Choroid plexus epithelial cell (primary cell): ENCODE results near the gene IMP4.

Experiments used
- DNase-seq: peaks from one replicate; pipeline ENCODE4 v3.0.0-alpha.2; 2010; ENCODE audit warnings: low read depth
- H3K4me3 ChIP-seq: 2 replicates; pipeline ENCODE4 v1.5.1; 2011; ENCODE audit warnings: low read depth, mild to moderate bottlenecking, control low read depth, low read length, moderate library complexity
- TF ChIP-seq, protein P1 (sequence below): conservative IDR thresholded peaks from 2 replicates; pipeline ENCODE4 v1.5.1; 2011; ENCODE audit warnings: low read depth, mild to moderate bottlenecking, control low read depth, inconsistent platforms, low read length, moderate library complexity

IMP4 gene

DNA sequence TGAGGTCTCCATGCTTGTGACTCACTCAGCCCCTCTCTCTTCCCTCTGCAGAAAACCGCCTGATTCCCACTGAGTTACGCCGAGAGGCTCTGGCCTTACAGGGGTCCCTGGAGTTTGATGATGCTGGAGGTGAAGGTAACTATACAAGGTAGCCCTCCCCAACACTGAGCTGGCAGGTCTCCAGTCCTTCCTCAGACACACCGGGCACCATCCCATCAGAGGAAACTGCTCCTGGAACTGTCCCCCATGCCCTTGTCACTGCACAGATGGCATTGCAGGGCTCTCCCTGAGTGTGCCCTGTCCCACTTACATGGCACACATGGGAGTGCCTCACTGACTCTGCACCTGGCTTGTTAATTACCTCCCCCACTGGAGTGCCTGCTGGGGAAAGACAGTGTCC is 1.9 kb downstream of the IMP4 start:
- DNase-seq: no peak
- TF ChIP-seq, protein P1, sequence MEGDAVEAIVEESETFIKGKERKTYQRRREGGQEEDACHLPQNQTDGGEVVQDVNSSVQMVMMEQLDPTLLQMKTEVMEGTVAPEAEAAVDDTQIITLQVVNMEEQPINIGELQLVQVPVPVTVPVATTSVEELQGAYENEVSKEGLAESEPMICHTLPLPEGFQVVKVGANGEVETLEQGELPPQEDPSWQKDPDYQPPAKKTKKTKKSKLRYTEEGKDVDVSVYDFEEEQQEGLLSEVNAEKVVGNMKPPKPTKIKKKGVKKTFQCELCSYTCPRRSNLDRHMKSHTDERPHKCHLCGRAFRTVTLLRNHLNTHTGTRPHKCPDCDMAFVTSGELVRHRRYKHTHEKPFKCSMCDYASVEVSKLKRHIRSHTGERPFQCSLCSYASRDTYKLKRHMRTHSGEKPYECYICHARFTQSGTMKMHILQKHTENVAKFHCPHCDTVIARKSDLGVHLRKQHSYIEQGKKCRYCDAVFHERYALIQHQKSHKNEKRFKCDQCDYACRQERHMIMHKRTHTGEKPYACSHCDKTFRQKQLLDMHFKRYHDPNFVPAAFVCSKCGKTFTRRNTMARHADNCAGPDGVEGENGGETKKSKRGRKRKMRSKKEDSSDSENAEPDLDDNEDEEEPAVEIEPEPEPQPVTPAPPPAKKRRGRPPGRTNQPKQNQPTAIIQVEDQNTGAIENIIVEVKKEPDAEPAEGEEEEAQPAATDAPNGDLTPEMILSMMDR: no peak
- no peak overlapping the region for H3K4me3 ChIP-seq

DNA sequence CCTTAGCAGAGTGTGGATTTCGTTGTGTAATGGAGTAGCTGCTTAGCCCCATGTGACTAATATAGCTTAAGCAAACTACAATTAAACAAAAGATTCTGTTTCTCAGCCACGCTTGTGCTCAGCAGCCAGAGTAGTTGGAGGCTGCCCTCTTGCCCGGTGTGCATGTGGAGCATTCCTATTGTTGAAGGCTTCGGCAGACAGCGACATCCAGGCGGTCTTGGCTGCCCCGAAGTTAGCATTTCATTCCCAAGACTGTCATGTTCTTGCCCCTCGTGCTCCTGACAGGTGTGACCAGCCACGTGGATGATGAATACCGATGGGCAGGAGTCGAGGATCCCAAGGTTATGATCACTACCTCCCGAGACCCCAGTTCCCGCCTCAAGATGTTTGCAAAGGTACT is 2.4 kb downstream of the IMP4 start:
- TF ChIP-seq, protein P1: no peak
- H3K4me3 ChIP-seq: no peak overlapping the region
- no peak for DNase-seq

DNA sequence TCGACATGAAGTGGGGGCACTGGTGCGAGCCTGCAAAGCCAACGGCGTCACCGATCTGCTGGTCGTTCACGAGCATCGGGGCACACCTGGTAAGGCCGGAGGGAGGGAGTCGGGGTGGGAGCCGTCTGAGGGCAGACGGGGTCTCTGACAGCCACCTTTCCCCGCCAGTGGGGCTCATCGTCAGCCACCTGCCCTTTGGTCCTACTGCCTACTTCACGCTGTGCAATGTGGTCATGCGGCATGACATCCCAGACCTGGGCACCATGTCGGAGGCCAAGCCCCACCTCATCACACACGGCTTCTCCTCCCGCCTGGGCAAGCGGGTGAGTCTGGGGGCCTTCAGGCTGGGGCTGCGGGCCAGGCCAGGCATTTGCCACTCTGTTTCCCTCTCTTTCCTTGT is 2.9 kb downstream of the IMP4 start:
- H3K4me3 ChIP-seq: no peak overlapping the region
- DNase-seq: no peak
- TF ChIP-seq, protein P1: no peak

DNA sequence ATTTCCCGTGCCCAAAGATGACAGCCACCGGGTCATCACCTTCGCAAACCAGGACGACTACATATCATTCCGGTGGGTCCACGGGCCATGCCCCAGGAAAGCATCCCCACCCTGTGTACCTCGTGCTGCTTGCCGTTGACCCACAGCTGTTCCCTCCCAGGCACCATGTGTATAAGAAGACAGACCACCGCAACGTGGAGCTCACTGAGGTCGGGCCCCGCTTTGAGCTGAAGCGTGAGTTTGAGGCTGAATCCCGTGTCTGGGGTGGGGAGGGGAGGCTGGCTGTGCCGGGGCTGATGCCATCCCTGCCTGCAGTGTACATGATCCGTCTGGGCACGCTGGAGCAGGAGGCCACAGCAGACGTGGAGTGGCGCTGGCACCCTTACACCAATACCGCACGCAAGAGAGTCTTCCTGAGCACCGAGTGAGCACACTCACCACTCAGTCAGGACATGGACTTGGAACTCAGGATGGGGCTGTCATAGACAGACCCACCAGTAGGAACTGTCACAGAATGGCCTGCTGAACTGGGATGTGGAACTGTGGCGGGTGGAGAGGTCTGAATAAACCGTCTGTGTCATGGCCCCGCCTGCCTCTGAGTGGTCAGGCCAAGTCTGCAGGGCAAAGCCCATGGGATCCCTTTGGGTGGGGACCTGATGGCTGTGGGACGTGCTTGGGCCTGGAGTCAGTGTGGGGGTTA is 3.5 kb downstream of the IMP4 start:
- TF ChIP-seq, protein P1: no peak
- DNase-seq: no peak
- H3K4me3 ChIP-seq: no peak overlapping the region

DNA sequence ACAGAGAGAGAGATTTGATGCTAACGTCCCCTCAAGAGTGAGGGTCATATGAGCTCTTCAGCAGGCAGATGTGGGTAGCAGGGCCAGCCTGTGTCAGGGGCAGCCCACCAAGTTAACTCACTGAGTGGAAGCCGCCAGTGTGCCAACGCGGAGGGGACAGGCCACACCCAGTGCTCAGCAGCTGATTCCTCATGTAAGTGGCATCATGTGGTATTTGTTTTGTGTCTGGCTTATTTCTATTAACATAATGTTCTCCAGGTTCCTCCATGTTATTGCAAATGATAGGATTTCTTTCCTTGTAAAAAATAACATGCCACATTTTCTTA is 4.0 kb downstream of the IMP4 start:
- TF ChIP-seq, protein P1: no peak
- H3K4me3 ChIP-seq: no peak overlapping the region
- no peak for DNase-seq

DNA sequence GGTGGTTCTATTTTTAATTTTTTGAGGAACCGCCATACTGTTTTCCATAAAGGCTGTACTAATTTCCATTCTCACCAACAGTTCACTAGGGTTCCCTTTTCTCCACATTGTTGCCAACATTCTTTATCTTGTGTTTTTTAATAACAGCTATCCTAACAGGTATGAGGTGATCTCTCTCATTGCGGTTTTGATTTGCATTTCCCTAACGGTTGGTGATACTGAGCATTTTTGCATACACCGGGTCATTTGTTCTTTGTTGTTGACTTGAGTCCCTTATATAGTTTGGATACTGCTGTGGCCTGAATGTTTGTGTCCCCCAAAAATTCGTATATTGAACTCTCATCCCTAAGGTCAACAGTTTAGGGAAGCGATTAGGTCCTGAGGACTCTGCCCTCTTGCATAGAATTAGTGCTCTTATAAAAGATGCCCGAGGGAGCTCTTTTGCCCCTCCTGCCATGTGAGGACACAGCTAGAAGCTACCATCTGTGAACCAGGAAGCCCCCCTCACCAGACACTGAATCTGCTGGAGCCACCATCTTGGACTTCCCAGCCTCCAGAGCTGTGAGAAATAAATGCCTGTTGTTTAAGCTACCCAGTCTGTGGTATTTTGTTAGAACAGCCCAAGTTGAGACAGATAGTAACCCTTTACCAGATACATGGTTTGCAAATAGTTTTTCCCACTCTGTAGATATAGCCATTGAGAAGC is 4.7 kb downstream of the IMP4 start:
- TF ChIP-seq, protein P1: no peak
- DNase-seq: no peak
- H3K4me3 ChIP-seq: no peak overlapping the region

DNA sequence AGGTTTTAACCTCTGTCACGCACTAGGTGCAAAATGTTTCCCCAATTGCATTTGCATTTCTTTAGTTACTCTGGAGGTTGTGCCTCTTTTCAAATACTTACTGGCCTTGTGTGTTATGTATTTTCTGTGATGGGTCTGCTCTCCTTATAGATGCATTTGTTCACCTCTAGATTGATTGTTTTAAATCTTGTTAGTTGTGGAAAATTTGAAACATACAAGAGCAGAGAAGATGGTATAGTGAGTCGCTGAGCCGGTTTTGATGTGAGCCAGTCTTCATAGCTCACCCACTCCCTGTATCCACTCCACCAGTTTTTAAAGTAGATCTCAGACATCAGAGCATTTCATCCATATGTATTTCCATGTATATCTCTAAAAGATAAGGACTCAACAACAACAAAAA is 6.5 kb downstream of the IMP4 start:
- TF ChIP-seq, protein P1: no peak
- DNase-seq: no peak
- H3K4me3 ChIP-seq: no peak overlapping the region
